Thyroid gland (tissue), 4 donors: Measurements from ENCODE around the gene GIPC2. TPM values are rescaled to one million over a fixed set of nuclear protein-coding genes. Genes with fewer than 3 reads are reported as not detected.

Source experiments
- DNase-seq, 2 donors: peaks; one replicate each; pipeline ENCODE4 v3.0.0-alpha.2; 2019
- H3K27ac ChIP-seq, 3 donors: fragments of 200-600 bp; sonication (generic); 1 replicate in 2 of 3; 2 replicates in 1 of 3; pipeline ENCODE4 v1.5.1; 2016 to 2019; ENCODE audit warnings: mild to moderate bottlenecking in 1 of 3, moderate library complexity in 1 of 3
- H3K27me3 ChIP-seq: fragments of 200-600 bp; sonication (generic); one replicate; pipeline ENCODE4 v1.5.1; 2019
- H3K36me3 ChIP-seq, 2 donors: fragments of 200-600 bp; sonication (generic); one replicate each; pipeline ENCODE4 v1.5.1; 2016 to 2019
- H3K4me1 ChIP-seq, 2 donors: fragments of 200-600 bp; sonication (generic); one replicate each; pipeline ENCODE4 v1.5.1; 2017 to 2019
- H3K4me3 ChIP-seq, 3 donors: fragments of 200-600 bp; sonication (generic); replicated peaks in 1 of 3; 1 replicate in 2 of 3; 2 replicates in 1 of 3; pipeline ENCODE4 v1.5.1; 2016; ENCODE audit warnings: mild to moderate bottlenecking in 1 of 3
- H3K9me3 ChIP-seq: fragments of 200-600 bp; sonication (generic); one replicate; pipeline ENCODE4 v1.5.1; 2017
- CTCF ChIP-seq, 6 experiments: fragments of 200-600 bp in 3 of 6; fragments of 450-650 bp in 3 of 6; sonication (generic) in 3 of 6; IDR thresholded peaks; one replicate each; pipeline ENCODE4 v1.5.1; 2016 to 2019; ENCODE audit warnings: antibody characterized with exemption in 6 of 6, mild to moderate bottlenecking in 2 of 6, inconsistent platforms in 1 of 6, moderate library complexity in 1 of 6
- POLR2A ChIP-seq, 2 donors: fragments of 450-650 bp; IDR thresholded peaks; one replicate each; pipeline ENCODE4 v1.6.1; 2017; ENCODE audit warnings: antibody characterized with exemption in 2 of 2, mild to moderate bottlenecking in 2 of 2, moderate library complexity in 1 of 2
- WGBS, 2 donors: methylation state at CpG; one replicate each; pipeline ENCODE4 v1.1.5; 2017; 5-methylcytosine and 5-hydroxymethylcytosine counted together
- intact Hi-C: fragments of 100-400 bp; cut with DNase I; formaldehyde crosslinking; loops from one replicate; pipeline ENCODE4 v1.15.1; 2023
- total RNA-seq, 4 donors: library from RNA; depleted of rRNA; stranded (reverse); fragments of >200 nt; gene quantifications; one replicate each; pipeline ENCODE4 v1.2.3, GENCODE V29; 2016

The GIPC2 gene
- total RNA-seq, 4 donors from 2014 or later, result 1.5 to 5.0 (median 2.6) TPM

- H3K9me3 ChIP-seq, result no peaks in the 10 kb centered on the region
- intact Hi-C loops, result no loop called here
- TF ChIP-seq CTCF (IDR thresholded peaks at IDR 0.05), result no peak
- no peaks in the 10 kb centered on the region for H3K27me3 ChIP-seq
- no peaks in the 10 kb centered on the region for H3K4me1 ChIP-seq
- no peak for DNase-seq
- 78 to 96% methylated on average over 3 of the region's 3 CpGs for WGBS, 2 donors
- H3K36me3 ChIP-seq, result no peaks in the 10 kb centered on the region
- H3K4me3 ChIP-seq, result no peak overlapping the region
- H3K27ac ChIP-seq, result no peak overlapping the region
Observed at GRCh38 chr1:78091886-78092285, 46.1 kb downstream of the GIPC2 start.

GRCh38 chr1:78092643-78093042, 46.9 kb downstream of the GIPC2 start:
- Histone ChIP-seq H3K27me3 (no peaks in the 10 kb centered on the region), H3K4me3 (no peak overlapping the region), H3K4me1 (no peaks in the 10 kb centered on the region), H3K27ac (no peak overlapping the region), H3K36me3 (no peaks in the 10 kb centered on the region), H3K9me3 (no peaks in the 10 kb centered on the region)
- WGBS, 2 donors, result 34 to 37% methylated on average over 1 of the region's 1 CpG
- intact Hi-C loops, result no loop called here
- peak; percentile 12 to 40 for DNase-seq
- TF ChIP-seq POLR2A (IDR thresholded peaks at IDR 0.05) (no peak), CTCF (IDR thresholded peaks at IDR 0.05) (no peak)

- H3K4me3 ChIP-seq, result no peak overlapping the region
- H3K9me3 ChIP-seq, result no peaks in the 10 kb centered on the region
- no peaks in the 10 kb centered on the region for H3K4me1 ChIP-seq
- intact Hi-C loops, result no loop called here
- DNase-seq, result no peak
- no peaks in the 10 kb centered on the region for H3K36me3 ChIP-seq
- TF ChIP-seq POLR2A (IDR thresholded peaks at IDR 0.05) (no peak), CTCF (IDR thresholded peaks at IDR 0.05) (no peak)
- WGBS, 2 donors, result 98 to 100% methylated on average over 1 of the region's 1 CpG
- H3K27me3 ChIP-seq, result no peaks in the 10 kb centered on the region
- no peak overlapping the region for H3K27ac ChIP-seq
Observed at GRCh38 chr1:78093560-78093959, 47.8 kb downstream of the GIPC2 start.

- TF ChIP-seq POLR2A (IDR thresholded peaks at IDR 0.05) (no peak), CTCF (IDR thresholded peaks at IDR 0.05) (no peak)
- intact Hi-C loops, result no loop called here
Observed at GRCh38 chr1:78094639-78095038, 48.9 kb downstream of the GIPC2 start.

GRCh38 chr1:78095593-78095992, 49.8 kb downstream of the GIPC2 start:
- WGBS, 2 donors, result 85 to 94% methylated on average over 2 of the region's 2 CpGs
- TF ChIP-seq CTCF (IDR thresholded peaks at IDR 0.05) (no peak), POLR2A (IDR thresholded peaks at IDR 0.05) (no peak)
- Histone ChIP-seq H3K27me3 (no peaks in the 10 kb centered on the region), H3K27ac (no peak overlapping the region), H3K9me3 (no peaks in the 10 kb centered on the region), H3K4me3 (no peak overlapping the region), H3K36me3 (no peaks in the 10 kb centered on the region), H3K4me1 (no peaks in the 10 kb centered on the region)
- DNase-seq, result no peak
- intact Hi-C loops, result no loop called here

More at GRCh38 chr1:78094639-78095038, 48.9 kb downstream of the GIPC2 start:
- Histone ChIP-seq H3K27me3 (no peaks in the 10 kb centered on the region), H3K36me3 (no peaks in the 10 kb centered on the region), H3K9me3 (no peaks in the 10 kb centered on the region), H3K4me1 (no peaks in the 10 kb centered on the region), H3K27ac (no peak overlapping the region), H3K4me3 (no peak overlapping the region)
- DNase-seq, result no peak
- WGBS, 2 donors, result 97% methylated on average over 1 of the region's 1 CpG
